Breast epithelium (tissue), 4 donors: Measurements from ENCODE around the gene ACBD4. TPM values are rescaled to one million over a fixed set of nuclear protein-coding genes. Genes with fewer than 3 reads are reported as not detected.
A peak's percentile ranks its signal among the peaks of the same experiment; 100 is the strongest.

ENCODE experiments used
- DNase-seq, 2 donors: peaks; one replicate each; pipeline ENCODE4 v3.0.0-alpha.2; 2019; ENCODE audit warnings: low spot score in 2 of 2
- H3K27ac ChIP-seq, 2 donors: fragments of 200-600 bp; sonication (generic) in 1 of 2; one replicate each; pipeline ENCODE4 v1.5.1; 2016 to 2019; ENCODE audit warnings: mild to moderate bottlenecking in 1 of 2
- H3K27me3 ChIP-seq, 2 donors: fragments of 200-600 bp; sonication (generic) in 1 of 2; one replicate each; pipeline versions ENCODE4 v1.5.1 to v1.6.0; 2017 to 2019; ENCODE audit warnings: control low read depth in 1 of 2, mild to moderate bottlenecking in 1 of 2
- H3K36me3 ChIP-seq: fragments of 200-600 bp; one replicate; pipeline ENCODE4 v1.5.1; 2019
- H3K4me1 ChIP-seq, 2 donors: fragments of 200-600 bp; sonication (generic); one replicate each; pipeline ENCODE4 v1.5.1; 2016 to 2019; ENCODE audit warnings: control low read depth in 1 of 2
- H3K4me3 ChIP-seq, 3 donors: fragments of 200-600 bp; sonication (generic); 1 replicate in 2 of 3; 2 replicates in 1 of 3; pipeline ENCODE4 v1.5.1; 2016 to 2019; ENCODE audit warnings: mild to moderate bottlenecking in 3 of 3, moderate library complexity in 2 of 3
- H3K9me3 ChIP-seq, 2 donors: fragments of 200-600 bp; sonication (generic) in 1 of 2; one replicate each; pipeline ENCODE4 v1.5.1; 2016 to 2019; ENCODE audit warnings: control low read depth in 1 of 2
- POLR2A ChIP-seq: fragments of 450-650 bp; IDR thresholded peaks from one replicate; pipeline ENCODE4 v1.6.1; 2016; ENCODE audit warnings: antibody characterized with exemption, mild to moderate bottlenecking, moderate library complexity
- POLR2AphosphoS5 ChIP-seq, 3 donors: sonication (generic); formaldehyde crosslinking; IDR thresholded peaks; one replicate each; pipeline ENCODE4 v1.6.1; 2017; ENCODE audit warnings: antibody characterized with exemption in 3 of 3
- intact Hi-C: fragments of 100-400 bp; cut with DNase I; formaldehyde crosslinking; loops from one replicate; pipeline ENCODE4 v1.15.1; 2023; ENCODE audit warnings: low total_unique reads
- total RNA-seq, 3 donors: library from RNA; depleted of rRNA; stranded (reverse); fragments of >200 nt; gene quantifications; one replicate each; pipeline ENCODE4 v1.1.0, GENCODE V29; 2016
- TF ChIP-seq, protein P1 (sequence below), 3 donors: fragments of 450-650 bp; IDR thresholded peaks; one replicate each; pipeline ENCODE4 v1.5.1; 2016 to 2017; ENCODE audit warnings: antibody characterized with exemption in 3 of 3, mild to moderate bottlenecking in 3 of 3, moderate library complexity in 3 of 3

The ACBD4 gene
- total RNA-seq, 3 donors from 2014 or later, result 13.8 to 28.8 (median 15.7) TPM

DNA sequence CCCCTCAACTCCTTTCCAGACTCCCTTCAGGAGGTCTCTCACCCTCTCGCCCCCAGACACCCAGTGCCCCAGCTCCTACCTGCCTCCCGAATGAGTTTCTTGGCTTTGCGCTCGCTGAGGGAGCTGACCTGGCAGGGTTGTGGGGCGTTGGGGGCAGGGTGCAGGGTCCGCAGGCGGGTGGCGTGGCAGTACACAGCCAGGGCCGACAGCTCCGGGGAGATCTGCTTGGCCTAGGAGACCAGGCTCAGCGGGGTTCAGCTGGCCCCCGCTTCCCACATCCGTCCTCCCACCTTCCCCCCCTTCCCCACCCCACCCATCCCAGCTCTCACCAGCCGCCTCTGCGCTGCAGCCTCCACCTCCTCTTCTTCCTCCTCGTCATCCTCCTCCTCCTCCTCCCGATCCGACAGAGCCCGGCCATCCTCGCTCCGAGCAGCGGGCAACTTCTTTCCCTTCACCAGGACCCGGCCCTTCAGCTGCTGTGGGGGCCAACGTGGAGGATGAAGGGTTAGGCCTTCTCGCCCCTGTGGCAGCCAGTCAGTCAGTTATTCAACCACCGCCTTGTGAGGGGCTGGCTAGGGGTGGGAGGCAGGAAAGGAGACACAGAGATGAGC, 20.4 kb upstream of the ACBD4 start:
- H3K36me3 ChIP-seq, result no peaks in the 10 kb centered on the region
- H3K4me3 ChIP-seq, result no peak overlapping the region
- intact Hi-C loops, result no loop called here
- no peak for DNase-seq
- H3K27ac ChIP-seq, result peak overlapping the region in 1 of 2 donors; percentile 32
- H3K9me3 ChIP-seq, result no peaks in the 10 kb centered on the region
- no peaks in the 10 kb centered on the region for H3K4me1 ChIP-seq
- TF ChIP-seq POLR2AphosphoS5 (IDR thresholded peaks at IDR 0.05) (no peak), POLR2A (no peak)
- TF ChIP-seq, protein P1, sequence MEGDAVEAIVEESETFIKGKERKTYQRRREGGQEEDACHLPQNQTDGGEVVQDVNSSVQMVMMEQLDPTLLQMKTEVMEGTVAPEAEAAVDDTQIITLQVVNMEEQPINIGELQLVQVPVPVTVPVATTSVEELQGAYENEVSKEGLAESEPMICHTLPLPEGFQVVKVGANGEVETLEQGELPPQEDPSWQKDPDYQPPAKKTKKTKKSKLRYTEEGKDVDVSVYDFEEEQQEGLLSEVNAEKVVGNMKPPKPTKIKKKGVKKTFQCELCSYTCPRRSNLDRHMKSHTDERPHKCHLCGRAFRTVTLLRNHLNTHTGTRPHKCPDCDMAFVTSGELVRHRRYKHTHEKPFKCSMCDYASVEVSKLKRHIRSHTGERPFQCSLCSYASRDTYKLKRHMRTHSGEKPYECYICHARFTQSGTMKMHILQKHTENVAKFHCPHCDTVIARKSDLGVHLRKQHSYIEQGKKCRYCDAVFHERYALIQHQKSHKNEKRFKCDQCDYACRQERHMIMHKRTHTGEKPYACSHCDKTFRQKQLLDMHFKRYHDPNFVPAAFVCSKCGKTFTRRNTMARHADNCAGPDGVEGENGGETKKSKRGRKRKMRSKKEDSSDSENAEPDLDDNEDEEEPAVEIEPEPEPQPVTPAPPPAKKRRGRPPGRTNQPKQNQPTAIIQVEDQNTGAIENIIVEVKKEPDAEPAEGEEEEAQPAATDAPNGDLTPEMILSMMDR (IDR thresholded peaks at IDR 0.05), result no peak
- no peaks in the 10 kb centered on the region for H3K27me3 ChIP-seq

DNA sequence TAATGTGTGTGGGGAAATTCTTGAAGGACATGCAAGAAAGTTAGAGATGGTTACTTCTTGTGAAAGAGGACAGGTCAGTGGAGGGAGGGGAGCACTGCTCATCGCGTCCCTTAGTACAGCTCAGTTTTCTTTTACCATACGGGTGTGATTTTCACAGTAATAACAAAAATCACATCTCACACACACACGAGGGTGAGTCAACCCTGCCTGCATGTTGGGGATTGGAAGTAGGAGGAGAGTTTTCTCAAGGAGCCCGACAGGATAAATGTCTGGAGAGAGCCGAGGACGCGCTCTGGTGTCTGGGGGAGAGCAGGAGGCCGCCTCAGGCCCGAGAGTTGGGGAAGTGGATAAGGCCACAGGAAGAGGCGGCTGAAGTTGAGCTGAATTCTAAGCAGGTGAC, 19.6 kb upstream of the ACBD4 start:
- Histone ChIP-seq H3K9me3 (no peaks in the 10 kb centered on the region), H3K27ac (no peak overlapping the region), H3K36me3 (no peaks in the 10 kb centered on the region), H3K27me3 (no peaks in the 10 kb centered on the region), H3K4me1 (no peaks in the 10 kb centered on the region), H3K4me3 (no peak overlapping the region)
- TF ChIP-seq POLR2A (no peak), POLR2AphosphoS5 (IDR thresholded peaks at IDR 0.05) (no peak)
- TF ChIP-seq, protein P1 (IDR thresholded peaks at IDR 0.05), result no peak
- intact Hi-C loops, result no loop called here
- DNase-seq, result no peak

DNA sequence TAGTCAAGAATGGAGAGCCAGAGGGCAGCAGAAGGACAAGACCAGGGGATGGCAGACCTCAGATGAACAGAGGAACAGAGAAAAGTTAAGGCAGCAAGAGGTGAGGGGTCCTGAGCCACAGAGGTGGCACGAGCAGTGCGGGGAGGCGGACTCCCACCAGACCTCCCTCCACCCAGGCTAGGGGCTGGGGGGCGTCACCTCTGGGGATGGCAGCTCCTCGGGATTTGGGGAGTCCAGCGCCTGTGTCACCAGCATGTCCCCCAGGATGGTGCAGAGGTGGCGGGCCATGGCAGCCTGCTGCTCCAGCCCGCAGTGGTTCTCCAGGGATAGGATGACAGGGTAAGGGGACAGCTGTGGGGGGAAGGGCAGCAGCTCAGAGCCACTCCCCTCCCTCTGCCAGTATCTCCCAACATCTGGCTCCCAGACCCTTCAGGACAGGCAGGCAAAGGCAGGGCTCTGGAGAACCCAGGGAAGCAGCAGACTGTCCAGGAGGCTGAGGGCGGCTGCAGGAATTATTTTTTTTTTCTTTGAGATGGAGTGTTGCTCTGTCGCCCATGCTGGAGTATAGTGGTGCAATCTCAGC, 19.0 kb upstream of the ACBD4 start:
- Histone ChIP-seq H3K27me3 (no peaks in the 10 kb centered on the region), H3K36me3 (no peaks in the 10 kb centered on the region), H3K4me1 (no peaks in the 10 kb centered on the region), H3K4me3 (no peak overlapping the region), H3K9me3 (no peaks in the 10 kb centered on the region), H3K27ac (no peak overlapping the region)
- DNase-seq, result no peak
- TF ChIP-seq, protein P1 (IDR thresholded peaks at IDR 0.05), result no peak
- TF ChIP-seq POLR2A (no peak), POLR2AphosphoS5 (IDR thresholded peaks at IDR 0.05) (no peak)
- intact Hi-C loops, result no loop called here

DNA sequence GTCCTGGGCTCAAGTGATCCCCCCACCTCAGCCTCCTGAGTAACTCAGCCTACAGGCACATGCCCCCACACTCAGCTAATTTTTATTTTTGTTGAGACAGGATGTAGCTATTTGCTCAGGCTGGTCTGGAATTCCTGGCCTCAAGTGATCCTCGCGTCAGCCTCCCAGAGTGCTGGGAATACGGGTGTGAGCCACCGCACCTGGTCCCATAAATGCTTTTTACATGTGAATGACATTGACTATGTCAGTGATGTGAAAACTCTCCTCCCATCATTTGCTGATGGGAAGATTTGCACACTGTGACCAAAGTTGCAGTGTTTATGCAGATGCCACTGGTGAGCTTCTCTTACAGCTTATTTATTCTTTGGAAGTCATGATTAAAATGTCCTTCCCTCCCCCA, 18.2 kb upstream of the ACBD4 start:
- Histone ChIP-seq H3K27me3 (no peaks in the 10 kb centered on the region), H3K4me3 (no peak overlapping the region), H3K27ac (no peak overlapping the region), H3K4me1 (no peaks in the 10 kb centered on the region), H3K36me3 (no peaks in the 10 kb centered on the region), H3K9me3 (no peaks in the 10 kb centered on the region)
- TF ChIP-seq, protein P1 (IDR thresholded peaks at IDR 0.05), result no peak
- TF ChIP-seq POLR2A, result no peak
- no peak for TF ChIP-seq POLR2AphosphoS5 (IDR thresholded peaks at IDR 0.05)
- intact Hi-C loops, result no loop called here
- DNase-seq, result no peak

DNA sequence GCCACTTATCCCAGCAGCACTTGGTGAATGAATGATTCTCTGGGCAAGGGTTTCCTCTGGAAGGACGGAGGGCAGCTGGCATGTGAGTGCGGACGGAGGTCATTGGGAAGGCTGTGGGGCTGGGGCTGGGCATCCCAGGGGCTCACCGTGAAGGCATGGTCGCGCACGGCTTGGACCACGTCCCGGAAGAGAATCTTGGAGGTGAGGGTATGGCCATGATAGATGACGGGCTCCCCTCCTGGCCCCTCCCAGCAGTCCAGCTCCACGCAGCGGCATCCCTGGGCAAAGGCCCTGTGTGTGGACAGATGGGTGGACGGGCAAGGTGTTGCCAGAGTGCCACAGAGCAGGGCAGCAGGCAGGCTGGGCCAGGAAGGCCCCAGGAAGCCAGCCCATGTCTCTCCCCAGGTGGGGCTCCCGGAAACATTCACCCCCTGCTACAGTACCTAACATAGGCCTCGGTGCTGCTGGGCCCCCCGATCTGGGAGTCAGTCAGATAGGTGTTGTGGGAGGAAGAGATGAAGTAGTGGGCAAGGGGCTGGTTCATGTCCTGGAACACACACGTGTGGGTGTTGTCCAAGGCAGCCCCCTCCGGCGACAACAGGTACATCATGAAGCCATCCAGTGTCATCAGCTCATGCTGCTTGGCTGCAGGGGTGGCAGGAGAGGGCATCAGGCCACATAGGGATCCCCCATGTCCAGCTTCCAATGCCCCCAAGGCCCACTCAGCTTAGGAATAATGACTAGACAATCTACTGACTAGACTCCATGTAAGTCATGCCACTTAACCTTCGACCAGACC, 17.4 kb upstream of the ACBD4 start:
- Histone ChIP-seq H3K4me1 (no peaks in the 10 kb centered on the region), H3K9me3 (no peaks in the 10 kb centered on the region), H3K4me3 (no peak overlapping the region), H3K36me3 (no peaks in the 10 kb centered on the region), H3K27ac (no peak overlapping the region), H3K27me3 (no peaks in the 10 kb centered on the region)
- intact Hi-C loops, result no loop called here
- no peak for DNase-seq
- TF ChIP-seq POLR2AphosphoS5 (IDR thresholded peaks at IDR 0.05) (no peak), POLR2A (no peak)
- TF ChIP-seq, protein P1 (IDR thresholded peaks at IDR 0.05), result no peak
